Limb (tissue), 2 donors: Measurements from ENCODE around the gene IGSF9.
A peak's percentile ranks its signal among the peaks of the same experiment; 100 is the strongest.

Experiments
- DNase-seq, 2 donors: peaks; one replicate each; pipeline ENCODE4 v3.0.0-alpha.2; 2016; ENCODE audit errors: extremely low spot score in 2 of 2

Gene IGSF9

GRCh38 chr1:159932296-159933285 lies 12.8 kb downstream of the IGSF9 start:
- DNase-seq, result no peak

GRCh38 chr1:159931795-159932173 lies 13.6 kb downstream of the IGSF9 start:
- DNase-seq, result no peak

- DNase-seq, result no peak
Measured at GRCh38 chr1:159931101-159931794, 14.2 kb downstream of the IGSF9 start.

- no peak for DNase-seq
Measured at GRCh38 chr1:159930634-159931033, 14.8 kb downstream of the IGSF9 start.

DNA sequence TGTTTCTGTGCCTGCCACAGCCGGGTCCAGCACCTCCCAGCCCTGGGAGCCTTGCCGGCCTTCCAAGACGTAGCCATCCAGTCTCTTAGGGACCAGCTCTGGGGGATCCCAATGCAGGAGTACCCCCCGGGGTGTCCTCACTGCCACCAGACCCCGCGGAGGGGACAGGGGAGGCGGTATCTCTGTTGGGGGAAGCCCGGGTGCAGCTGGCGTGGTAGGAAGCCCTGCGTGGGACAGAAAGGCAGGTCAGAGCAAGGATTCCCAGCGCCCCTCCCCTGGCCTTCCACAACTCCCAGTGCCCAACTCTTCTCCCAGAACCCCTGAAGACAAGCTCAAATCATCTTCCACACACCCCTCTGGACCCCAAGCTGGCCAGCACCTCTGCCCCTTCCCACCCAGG lies 15.2 kb downstream of the IGSF9 start:
- DNase-seq, result no peak

- DNase-seq, result no peak
Measured at GRCh38 chr1:159929155-159930051, 16.0 kb downstream of the IGSF9 start.

DNA sequence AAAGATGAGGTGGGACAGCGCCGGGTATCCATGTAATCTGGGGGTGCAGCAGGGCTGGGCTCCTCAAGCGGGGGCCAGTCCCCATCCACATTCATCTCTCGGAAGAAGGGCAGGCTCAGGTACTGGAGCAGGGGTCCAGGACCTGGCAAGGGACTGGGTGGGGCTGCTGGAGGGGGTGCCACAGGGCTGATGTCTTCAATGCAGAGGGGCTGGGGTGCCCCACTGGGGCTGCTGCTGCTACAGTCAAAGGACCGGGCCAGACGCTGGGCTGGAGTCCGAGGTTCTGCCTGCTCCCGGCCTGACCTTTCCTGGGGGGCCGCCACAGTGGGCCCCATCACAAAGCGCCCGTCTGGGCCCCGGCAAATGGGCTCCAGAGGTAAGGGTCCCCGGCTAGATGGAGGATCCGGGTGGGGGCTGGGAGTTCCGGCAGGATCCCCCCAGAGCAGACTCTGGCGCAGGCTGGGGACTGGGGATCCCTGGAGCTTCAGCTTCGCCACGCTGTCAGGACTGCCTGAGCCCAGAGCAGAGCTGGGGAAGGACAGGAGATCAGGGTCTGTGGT lies 16.8 kb downstream of the IGSF9 start:
- DNase-seq, result no peak

DNA sequence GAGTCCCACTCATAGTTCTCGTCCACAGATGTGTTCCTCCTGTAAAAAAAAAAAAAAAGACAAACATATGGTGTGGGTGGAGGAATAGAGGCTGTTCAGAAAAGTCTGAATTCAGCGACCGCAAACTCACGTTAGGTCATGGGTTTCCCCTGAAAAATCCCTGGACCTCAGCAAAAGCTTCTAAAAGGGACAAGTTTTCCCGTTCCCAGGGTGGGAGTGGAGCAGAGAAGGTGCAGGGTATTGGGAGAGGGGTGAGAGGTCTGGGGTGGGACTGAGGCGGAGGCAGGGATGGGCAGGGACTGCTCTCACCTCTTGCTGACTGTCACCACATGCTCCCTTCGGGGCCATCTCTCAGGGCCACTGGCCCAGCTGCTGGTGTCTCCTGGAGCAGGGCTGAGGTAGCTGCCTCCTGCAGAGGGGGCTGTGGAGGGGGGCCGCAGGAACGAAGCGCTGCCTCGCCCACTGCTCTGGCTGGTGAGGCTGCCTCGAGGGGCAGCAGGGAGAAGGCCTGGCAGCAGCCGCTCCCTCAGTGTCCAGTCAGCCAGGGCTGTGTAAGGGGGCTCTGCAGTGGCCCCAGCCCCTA lies 17.5 kb downstream of the IGSF9 start:
- no peak for DNase-seq

- no peak for DNase-seq
Measured at GRCh38 chr1:159927211-159927848, 18.1 kb downstream of the IGSF9 start.

GRCh38 chr1:159925719-159926078 lies 19.7 kb downstream of the IGSF9 start:
- DNase-seq, result no peak

DNA sequence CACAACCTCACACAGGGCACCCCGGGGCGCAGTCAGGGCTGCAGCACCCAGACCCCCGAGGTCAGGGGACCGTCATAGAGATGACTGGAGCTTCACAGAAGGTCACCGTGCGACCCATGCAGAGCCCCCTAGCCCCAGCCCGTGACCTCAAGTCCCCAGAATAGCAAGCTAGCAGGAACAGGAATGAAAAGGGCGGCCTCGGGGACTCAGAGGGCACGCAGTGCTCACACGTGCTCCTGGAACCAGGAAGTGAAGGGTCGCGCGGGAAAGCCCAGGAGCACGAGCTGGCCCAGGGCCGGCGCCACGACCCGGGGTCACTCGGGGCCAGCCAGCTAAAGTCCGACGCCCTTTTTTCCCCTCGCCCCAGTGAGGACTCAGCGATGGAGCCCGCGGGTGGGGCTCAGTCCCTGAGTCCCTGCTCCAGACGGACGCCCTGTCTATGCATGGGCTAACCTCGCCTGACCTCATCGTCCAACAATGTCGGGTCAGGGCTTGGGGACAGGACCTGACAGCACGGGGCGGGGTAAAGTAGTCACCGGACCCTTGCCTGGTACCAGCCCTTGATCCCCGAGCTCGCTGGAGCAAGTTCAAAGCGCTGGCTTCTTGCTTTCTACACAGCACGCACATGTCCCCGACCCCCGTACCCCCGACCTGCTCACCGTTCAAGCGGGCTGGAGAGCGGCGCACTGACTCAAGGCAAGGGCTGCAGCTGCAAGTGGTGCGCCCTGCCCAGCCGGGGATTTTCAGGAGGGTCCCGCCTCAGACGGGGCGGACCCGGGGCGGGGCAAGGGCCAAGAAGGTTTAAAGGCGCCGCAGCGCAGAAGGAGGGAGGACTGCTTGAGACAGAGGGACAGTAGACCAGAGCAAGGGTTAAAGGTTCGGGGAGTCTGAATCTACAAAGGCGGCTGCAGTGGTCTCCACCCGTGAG lies 20.4 kb downstream of the IGSF9 start, which contains the start of gene TAGLN2:
TAGLN2 (minus strand) TSS at position 717 of the 928 bp plus-strand sequence. CDS start 4,998 bp downstream, outside the sequence.
- DNase-seq, result peak; percentile 90 to 95

- peak; percentile 47 to 85 for DNase-seq
Measured at GRCh38 chr1:159924025-159924790, 21.2 kb downstream of the IGSF9 start.

DNA sequence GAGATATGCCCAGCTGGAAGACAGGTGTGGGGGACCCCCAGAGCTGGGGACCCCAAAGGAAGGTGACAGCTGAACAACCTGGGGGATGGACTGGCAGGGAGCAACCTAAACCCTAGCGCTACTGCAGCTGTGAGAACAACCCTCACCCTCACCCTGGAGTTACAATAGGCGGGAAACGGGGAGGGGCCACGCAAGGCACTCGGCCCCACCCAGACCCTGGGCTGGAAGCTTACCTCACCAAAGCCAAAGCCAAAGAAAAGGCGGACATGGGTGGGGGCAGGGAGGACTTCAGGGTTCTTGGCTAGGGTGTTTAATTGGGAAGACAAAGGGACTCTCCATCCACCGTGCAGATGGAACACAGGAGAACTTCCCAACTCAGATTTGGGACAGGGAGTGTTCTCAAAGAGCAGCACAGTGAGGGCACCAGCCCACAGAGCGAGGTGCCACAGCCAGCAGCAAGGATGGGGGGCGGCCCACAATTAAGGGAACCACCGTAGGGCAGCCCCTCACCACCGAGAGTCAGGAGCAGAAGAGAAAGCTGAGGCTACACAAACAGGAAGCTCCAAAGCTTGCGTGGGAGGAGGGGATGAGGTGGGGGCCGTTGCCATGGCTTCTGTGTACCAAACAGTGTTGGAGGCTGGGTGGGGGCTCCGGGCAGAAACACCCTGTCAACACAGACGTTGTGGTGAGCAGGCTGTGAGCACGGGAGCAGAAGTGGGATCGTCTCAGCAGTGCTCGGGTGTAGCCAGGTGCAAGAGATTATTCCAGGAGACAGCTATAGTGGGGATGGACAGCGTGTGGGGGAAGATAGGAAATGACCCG lies 22.0 kb downstream of the IGSF9 start:
- peak; percentile 83 to 84 for DNase-seq

GRCh38 chr1:159922511-159923202 lies 22.8 kb downstream of the IGSF9 start:
- DNase-seq, result peak; percentile 51 to 55

DNA sequence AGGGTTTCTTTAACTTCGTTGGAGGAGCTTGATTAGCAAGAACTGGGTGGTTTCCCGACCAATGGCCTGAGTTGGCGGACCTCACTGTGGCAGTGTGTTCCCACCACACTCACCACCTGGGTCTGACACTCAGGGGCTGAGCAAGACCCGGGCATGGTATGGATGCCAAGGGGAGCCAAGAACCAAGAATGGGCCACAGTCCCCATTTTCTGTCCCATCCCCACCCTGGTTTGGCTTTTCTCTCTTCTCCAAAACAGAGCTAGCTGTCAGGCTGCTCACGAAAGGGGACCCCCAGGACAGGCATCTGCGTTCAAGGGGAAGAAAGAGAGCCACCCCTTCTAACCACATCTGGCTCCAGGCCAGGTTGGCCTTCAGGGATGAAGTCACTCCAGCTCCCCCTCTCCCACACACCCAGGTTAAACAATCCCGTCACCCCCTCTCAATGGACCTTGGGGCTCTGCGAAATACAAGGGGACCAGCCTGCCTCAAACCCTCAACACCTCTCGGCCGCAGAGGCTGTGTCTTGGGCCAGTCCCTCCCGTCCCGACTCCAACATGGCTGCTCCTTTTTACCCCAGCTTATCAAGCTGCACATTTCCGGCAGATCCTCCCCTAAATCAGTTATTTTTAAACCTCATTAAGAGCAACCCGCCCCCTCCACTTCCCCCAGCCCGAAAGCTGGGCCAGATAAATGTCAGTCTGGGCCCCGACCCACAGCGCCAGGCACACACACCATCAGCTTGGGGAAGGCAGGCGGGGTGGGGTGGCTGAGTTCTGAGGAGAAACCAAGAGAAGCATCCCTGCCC lies 23.5 kb downstream of the IGSF9 start:
- no peak for DNase-seq

DNA sequence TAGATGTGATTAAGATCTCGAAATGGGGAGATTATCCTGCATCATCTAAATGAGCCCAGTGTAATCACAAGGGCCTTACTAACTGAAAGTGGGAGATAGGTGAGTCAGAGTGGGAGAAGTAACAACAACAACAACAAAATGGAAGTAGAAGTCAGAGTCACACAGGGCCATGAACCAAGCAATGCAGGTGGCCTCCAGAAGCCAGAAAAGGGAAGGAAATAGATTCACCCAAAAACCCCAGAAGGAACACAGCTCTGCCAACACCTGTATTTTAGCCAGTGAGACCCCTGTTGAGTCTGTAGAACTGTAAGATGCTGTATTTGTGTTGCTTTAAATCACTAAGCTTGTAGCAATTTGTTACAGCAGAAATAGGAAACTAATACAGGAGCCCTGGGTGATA lies 24.2 kb downstream of the IGSF9 start:
- DNase-seq, result no peak
